LNCAP (cell line): ENCODE measurements around the gene JAK1.

ENCODE experiments used
- TF ChIP-seq, protein P1 (sequence below): fragments of 450-650 bp; IDR thresholded peaks from 2 replicates; pipeline ENCODE4 v1.5.1; 2017; ENCODE audit warnings: mild to moderate bottlenecking

JAK1 gene

DNA sequence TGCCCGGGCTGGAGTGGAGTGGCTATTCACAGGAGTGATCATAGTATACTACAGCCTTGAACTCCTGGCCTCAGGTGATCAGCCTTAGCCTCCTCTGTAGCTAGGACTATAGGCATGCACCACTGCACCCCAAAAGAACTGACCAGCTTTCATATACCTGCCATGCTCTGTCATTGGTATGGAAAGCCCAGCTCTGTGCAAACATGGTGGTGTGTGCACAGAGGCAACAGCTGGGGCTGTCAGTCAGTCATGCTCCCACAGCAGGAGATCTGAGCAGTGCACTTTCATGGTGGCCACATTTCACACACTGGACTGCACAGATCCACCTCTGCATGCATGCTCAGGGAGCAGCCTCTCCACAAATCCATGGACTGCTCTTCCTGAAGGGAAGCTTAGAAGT lies 8.8 kb upstream of the JAK1 start:
- TF ChIP-seq, protein P1, sequence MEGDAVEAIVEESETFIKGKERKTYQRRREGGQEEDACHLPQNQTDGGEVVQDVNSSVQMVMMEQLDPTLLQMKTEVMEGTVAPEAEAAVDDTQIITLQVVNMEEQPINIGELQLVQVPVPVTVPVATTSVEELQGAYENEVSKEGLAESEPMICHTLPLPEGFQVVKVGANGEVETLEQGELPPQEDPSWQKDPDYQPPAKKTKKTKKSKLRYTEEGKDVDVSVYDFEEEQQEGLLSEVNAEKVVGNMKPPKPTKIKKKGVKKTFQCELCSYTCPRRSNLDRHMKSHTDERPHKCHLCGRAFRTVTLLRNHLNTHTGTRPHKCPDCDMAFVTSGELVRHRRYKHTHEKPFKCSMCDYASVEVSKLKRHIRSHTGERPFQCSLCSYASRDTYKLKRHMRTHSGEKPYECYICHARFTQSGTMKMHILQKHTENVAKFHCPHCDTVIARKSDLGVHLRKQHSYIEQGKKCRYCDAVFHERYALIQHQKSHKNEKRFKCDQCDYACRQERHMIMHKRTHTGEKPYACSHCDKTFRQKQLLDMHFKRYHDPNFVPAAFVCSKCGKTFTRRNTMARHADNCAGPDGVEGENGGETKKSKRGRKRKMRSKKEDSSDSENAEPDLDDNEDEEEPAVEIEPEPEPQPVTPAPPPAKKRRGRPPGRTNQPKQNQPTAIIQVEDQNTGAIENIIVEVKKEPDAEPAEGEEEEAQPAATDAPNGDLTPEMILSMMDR, result no peak

DNA sequence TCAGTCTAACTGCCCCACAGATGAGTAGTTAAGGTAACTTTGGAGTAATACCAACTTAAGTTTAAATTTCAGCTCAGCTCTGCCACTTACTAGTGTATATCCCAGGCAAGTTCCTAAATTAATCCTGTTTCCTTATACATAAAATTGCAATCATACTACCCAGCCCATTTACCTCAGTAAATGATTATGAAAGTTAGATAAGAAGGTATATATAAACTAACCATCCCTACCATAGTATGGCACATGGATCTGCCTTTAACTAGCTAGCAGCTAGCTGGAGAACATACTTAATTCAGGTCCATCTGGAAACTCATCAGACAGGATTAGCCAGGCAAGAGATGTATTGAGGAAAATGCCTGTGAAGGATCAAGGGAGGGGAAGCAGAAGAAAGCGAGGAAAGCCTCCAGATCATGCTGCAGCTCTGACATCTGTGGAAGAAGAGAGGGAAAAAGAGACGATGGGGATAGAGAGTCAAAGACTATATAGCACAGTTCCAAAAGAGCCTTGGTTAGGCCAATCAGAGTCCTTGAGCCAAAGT lies 8.0 kb upstream of the JAK1 start:
- TF ChIP-seq, protein P1, result no peak

GRCh38 chr1:64973061-64973647 lies 6.8 kb upstream of the JAK1 start:
- TF ChIP-seq, protein P1, result no peak

DNA sequence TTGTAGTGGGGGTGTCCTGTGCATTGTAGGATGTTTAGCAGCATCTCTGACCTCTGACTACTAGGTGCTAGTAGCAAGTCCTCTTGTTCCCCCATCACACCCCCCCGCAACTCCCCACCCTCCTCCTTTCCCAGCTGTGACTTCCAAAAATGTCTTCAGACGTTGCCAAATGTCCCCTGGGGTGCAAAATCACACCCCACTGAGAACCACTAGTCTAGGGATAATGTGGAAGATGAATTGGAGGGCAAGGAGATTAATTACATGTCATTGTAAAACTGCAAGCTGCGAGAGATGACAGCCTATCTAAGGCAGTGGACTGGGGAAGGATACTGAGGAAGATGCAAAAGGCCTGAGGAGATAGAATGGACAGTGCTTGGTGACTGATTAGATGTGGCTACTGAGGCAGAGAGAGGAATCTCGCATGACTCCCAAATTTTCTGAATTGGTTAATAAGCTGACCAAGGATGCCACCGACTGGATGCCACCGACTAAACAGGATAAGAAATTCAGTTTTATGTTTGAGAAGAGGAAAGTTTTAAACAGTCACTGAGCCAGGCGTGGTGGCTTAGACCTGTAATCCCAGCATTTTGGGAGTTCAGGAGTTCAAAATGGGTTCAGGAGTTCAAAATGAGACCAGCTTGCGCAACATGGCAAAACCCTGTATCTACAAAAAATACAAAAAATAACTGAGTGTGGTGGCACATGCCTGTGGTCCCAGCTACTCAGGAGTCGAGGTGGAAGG lies 3.1 kb upstream of the JAK1 start:
- TF ChIP-seq, protein P1, result no peak

DNA sequence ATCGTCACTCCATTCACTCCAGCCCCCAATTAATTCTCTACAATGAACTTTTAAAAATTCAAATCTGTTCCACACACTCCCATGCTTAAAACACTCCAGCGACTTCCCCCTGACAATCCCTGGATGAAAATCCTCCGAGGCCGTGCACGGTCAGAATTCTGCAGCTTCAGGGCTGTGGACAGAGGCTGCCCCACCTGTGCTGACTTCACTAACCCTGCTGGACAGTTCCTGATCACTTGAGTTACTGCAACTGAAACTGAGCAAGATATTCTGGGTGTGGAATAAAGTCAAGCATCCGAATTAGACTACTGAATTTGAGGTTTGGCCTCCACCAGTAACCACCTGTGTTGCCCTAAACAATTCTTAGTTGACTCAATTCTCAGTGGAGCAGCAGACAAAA lies 1.0 kb upstream of the JAK1 start:
- TF ChIP-seq, protein P1, result no peak

GRCh38 chr1:64965366-64966157 lies 787 bp downstream of the JAK1 start:
- TF ChIP-seq, protein P1, result no peak

- TF ChIP-seq, protein P1, result no peak
Observed at GRCh38 chr1:64963466-64963865, 2.9 kb downstream of the JAK1 start.
